Measurements from ENCODE around the gene SCUBE3. TPM values are rescaled to one million over a fixed set of nuclear protein-coding genes. Genes with fewer than 3 reads are reported as not detected.
A peak's percentile ranks its signal among the peaks of the same experiment; 100 is the strongest.

Gene SCUBE3
- total and polyA plus RNA-seq, 2 of the 4 experiments (the other 2 are of a cell fraction), result 19.9 to 45.5 TPM

DNA sequence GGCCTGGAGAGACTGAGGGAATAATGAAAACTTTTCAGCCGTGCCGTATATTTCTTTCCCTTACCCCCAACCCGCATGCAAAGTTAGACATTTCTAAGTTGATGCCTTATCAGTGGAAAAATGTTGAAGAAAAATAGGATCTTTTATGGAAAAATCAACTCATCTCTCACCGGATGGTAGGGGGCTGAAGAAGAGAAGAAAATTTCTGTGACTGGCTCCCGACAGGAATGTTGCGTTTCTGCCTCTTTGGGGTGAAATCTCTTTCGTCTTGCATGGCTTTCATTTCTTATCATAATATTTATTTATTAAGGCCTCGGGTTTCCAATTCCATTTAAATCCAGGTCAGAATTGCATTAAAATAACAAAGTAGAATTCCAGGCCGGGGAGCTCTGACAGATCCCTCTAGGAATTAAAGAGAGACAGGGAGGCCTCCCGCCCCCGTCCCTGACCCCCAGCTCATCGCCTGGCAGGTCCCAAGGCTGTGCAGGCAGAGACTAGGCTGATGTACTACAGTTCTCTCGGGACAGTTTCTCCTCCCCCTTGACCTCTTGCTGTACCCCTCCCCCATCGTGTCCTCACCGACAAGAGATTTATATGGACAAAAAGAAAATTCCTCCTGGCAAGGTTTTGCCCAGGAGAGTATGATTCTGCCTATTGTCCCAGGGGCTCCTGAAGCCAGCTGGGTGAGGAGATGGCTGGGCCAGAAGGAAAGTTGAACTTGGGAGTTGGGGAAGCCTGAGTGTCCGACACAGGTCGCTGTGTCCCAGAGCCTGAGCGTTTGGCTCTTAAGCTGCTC, 1.3 kb downstream of the SCUBE3 start:
- Histone ChIP-seq H2BK15ac (ENCODE audit: low read depth, low read length) (no peak overlapping the region), H3K4ac (ENCODE audit: low read depth, low read length) (peak overlapping the region; percentile 44; the same call in 1 of the 2 replicates), H4K5ac (ENCODE audit: low read depth, low read length) (no peak overlapping the region), H3K79me1 (ENCODE audit: low read depth in 1 of 2, low read length in 2 of 2) (peaks cover 0 to 17% of the 10 kb centered on the region in 2 experiments; a peak in 1 of 4 replicates), H4K20me1 (ENCODE audit: insufficient read depth, low read length) (peaks cover 16% of the 10 kb centered on the region), H3K9me3 (ENCODE audit: control insufficient read depth, insufficient read depth, low read length) (no peaks in the 10 kb centered on the region), H3K27me3 (ENCODE audit: control insufficient read depth, insufficient read depth, low read length) (peaks cover 23% of the 10 kb centered on the region), H3K4me3 (ENCODE audit: insufficient read depth, low read depth, low read length) (peak overlapping the region; percentile 62), H3K18ac (ENCODE audit: low read depth, low read length) (no peak overlapping the region; the same call in 1 of the 2 replicates), H3K36me3 (ENCODE audit: control insufficient read depth, insufficient read depth, low read length) (no peaks in the 10 kb centered on the region), H2AFZ (replicated peaks; ENCODE audit: low read length, poor library complexity) (peak overlapping the region; percentile 4), H2AK9ac (replicated peaks; ENCODE audit: low read depth, low read length, poor library complexity) (peak overlapping the region; percentile 0), H4K91ac (ENCODE audit: insufficient read depth, low read depth, low read length) (0 out of 2 replicates have a peak overlapping the region, but pooled peaks have one; percentile 10), H3K4me2 (ENCODE audit: low read depth, low read length) (peak overlapping the region; percentile 82), H3K23ac (ENCODE audit: low read depth, low read length) (0 out of 2 replicates have a peak overlapping the region, but pooled peaks have one; percentile 1), H3K9me1 (ENCODE audit: insufficient read depth, low read length) (peaks cover 14% of the 10 kb centered on the region; the same call in 1 of the 2 replicates), H3K14ac (replicated peaks; ENCODE audit: low read depth, low read length) (no peak overlapping the region), H4K8ac (ENCODE audit: low read depth in 2 of 2, low read length in 2 of 2) (no peak overlapping the region), H3K9ac (ENCODE audit: low read depth, low read length) (peak overlapping the region; percentile 48), H3K4me1 (ENCODE audit: control insufficient read depth, insufficient read depth, low read length) (peaks cover 34% of the 10 kb centered on the region), H2BK5ac (ENCODE audit: low read depth, low read length, poor library complexity, severe bottlenecking) (no peak overlapping the region), H3K27ac (ENCODE audit: insufficient read depth, low read length) (peak overlapping the region; percentile 18; the same call in 1 of the 2 replicates), H2AK5ac (ENCODE audit: low read depth, low read length) (peak overlapping the region; percentile 75), H2BK20ac (ENCODE audit: low read depth, low read length) (no peak overlapping the region), H3K56ac (ENCODE audit: extremely low read depth, insufficient read depth, low read length) (no peak overlapping the region), H2BK120ac (ENCODE audit: low read depth, low read length) (no peak overlapping the region)
- intact Hi-C loops (cut with micrococcal nuclease), result loop anchor here (2.0 kb wide), 1 partner anchor 68 kb away; no protein-coding TSS in a partner anchor
- in situ Hi-C loops (cut with MboI; ENCODE audit: low sequenced_read_pairs), result no loop called here
- CTCF ChIA-PET, result interaction anchor here (1.3 kb wide), 1 partner anchor 10 kb away, joined by 4 read pairs; no protein-coding TSS in a partner anchor
- POLR2A ChIA-PET (ENCODE audit: unreplicated experiment), result interaction anchor here (0.6 kb wide), 1 partner anchor 108 kb away, joined by 5 read pairs; no protein-coding TSS in a partner anchor
- dilution Hi-C loops (cut with HindIII; ENCODE audit: low sequenced_read_pairs, unreplicated experiment), result no loop called here
- DNase-seq (peak; percentile 49), ATAC-seq (ENCODE audit: low read depth) (peak; percentile 37)
- no TSS peak for BruUV-seq (replicated peaks)
- WGBS, 2 experiments (ENCODE audit: extremely low coverage in 2 of 2, insufficient read length in 1 of 2), result no CpG with 5 or more reads among the region's 18 CpGs
- TF ChIP-seq FOS (IDR thresholded peaks at IDR 0.05; ENCODE audit: low read depth, low read length) (no peak), RAD21 (IDR thresholded peaks at IDR 0.05; ENCODE audit: low read length) (no peak), CEBPB (IDR thresholded peaks at IDR 0.05; ENCODE audit: low read depth, low read length) (no peak), MXI1 (IDR thresholded peaks at IDR 0.05; ENCODE audit: borderline replicate concordance, low read depth, low read length) (no peak; the same call in 1 of the 2 replicates), CHD1 (IDR thresholded peaks at IDR 0.05; ENCODE audit: low read depth, low read length) (no peak), BHLHE40 (IDR thresholded peaks at IDR 0.05; ENCODE audit: low read depth, low read length) (no peak), POLR2A (IDR thresholded peaks at IDR 0.05; ENCODE audit: low read depth, low read length) (no peak), MAFK (IDR thresholded peaks at IDR 0.05; ENCODE audit: low read depth, low read length) (no peak), RFX5 (IDR thresholded peaks at IDR 0.05; ENCODE audit: low read depth, low read length) (no peak), RCOR1 (IDR thresholded peaks at IDR 0.05; ENCODE audit: insufficient replicate concordance, low read length) (no peak), NFE2L2 (IDR thresholded peaks at IDR 0.05; ENCODE audit: low read depth, low read length) (no peak)
- TF ChIP-seq, protein P1, sequence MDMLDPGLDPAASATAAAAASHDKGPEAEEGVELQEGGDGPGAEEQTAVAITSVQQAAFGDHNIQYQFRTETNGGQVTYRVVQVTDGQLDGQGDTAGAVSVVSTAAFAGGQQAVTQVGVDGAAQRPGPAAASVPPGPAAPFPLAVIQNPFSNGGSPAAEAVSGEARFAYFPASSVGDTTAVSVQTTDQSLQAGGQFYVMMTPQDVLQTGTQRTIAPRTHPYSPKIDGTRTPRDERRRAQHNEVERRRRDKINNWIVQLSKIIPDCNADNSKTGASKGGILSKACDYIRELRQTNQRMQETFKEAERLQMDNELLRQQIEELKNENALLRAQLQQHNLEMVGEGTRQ (IDR thresholded peaks at IDR 0.05; ENCODE audit: low read depth, low read length), result no peak
- TF ChIP-seq, protein P2, sequence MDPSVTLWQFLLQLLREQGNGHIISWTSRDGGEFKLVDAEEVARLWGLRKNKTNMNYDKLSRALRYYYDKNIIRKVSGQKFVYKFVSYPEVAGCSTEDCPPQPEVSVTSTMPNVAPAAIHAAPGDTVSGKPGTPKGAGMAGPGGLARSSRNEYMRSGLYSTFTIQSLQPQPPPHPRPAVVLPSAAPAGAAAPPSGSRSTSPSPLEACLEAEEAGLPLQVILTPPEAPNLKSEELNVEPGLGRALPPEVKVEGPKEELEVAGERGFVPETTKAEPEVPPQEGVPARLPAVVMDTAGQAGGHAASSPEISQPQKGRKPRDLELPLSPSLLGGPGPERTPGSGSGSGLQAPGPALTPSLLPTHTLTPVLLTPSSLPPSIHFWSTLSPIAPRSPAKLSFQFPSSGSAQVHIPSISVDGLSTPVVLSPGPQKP (IDR thresholded peaks at IDR 0.05; ENCODE audit: borderline replicate concordance, low read depth, low read length), result no peak
- TF ChIP-seq, protein P3, sequence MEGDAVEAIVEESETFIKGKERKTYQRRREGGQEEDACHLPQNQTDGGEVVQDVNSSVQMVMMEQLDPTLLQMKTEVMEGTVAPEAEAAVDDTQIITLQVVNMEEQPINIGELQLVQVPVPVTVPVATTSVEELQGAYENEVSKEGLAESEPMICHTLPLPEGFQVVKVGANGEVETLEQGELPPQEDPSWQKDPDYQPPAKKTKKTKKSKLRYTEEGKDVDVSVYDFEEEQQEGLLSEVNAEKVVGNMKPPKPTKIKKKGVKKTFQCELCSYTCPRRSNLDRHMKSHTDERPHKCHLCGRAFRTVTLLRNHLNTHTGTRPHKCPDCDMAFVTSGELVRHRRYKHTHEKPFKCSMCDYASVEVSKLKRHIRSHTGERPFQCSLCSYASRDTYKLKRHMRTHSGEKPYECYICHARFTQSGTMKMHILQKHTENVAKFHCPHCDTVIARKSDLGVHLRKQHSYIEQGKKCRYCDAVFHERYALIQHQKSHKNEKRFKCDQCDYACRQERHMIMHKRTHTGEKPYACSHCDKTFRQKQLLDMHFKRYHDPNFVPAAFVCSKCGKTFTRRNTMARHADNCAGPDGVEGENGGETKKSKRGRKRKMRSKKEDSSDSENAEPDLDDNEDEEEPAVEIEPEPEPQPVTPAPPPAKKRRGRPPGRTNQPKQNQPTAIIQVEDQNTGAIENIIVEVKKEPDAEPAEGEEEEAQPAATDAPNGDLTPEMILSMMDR (conservative IDR thresholded peaks at IDR 0.05; ENCODE audit: low read depth, low read length), result no peak

Measured in IMR-90 (cell line).